GM23338 (cell line): ENCODE results near the gene ZNF579. TPM values are rescaled to one million over a fixed set of nuclear protein-coding genes. Genes with fewer than 3 reads are reported as not detected.
A peak's percentile ranks its signal among the peaks of the same experiment; 100 is the strongest.

ENCODE experiments used
- ATAC-seq: fragments of 200-7000 bp; cut with Tn5 transposase; 3 replicates; pipeline ENCODE4 v1.9.1; 2020
- DNase-seq: peaks from one replicate; pipeline ENCODE4 v3.0.0-alpha.2; 2015; ENCODE audit warnings: low spot score
- H2AFZ ChIP-seq: fragments of 200-600 bp; sonication (generic); 2 replicates; pipeline ENCODE4 v1.8.0; 2016; ENCODE audit warnings: antibody characterized with exemption, mild to moderate bottlenecking, moderate library complexity
- H3F3A ChIP-seq: fragments of 200-600 bp; sonication (generic); replicated peaks from 2 replicates; pipeline ENCODE4 v1.8.0; 2017; ENCODE audit warnings: antibody characterized with exemption, mixed run types, low read depth
- H3K27ac ChIP-seq: fragments of 200-600 bp; sonication (generic); 2 replicates; pipeline ENCODE4 v1.6.1; 2016; ENCODE audit warnings: low read depth
- H3K27me3 ChIP-seq: fragments of 200-600 bp; sonication (generic); 2 replicates; pipeline ENCODE4 v1.8.0; 2016; ENCODE audit warnings: mild to moderate bottlenecking, mixed run types, moderate library complexity; ENCODE audit not compliant: insufficient read depth
- H3K36me3 ChIP-seq: fragments of 200-600 bp; sonication (generic); 2 replicates; pipeline ENCODE4 v1.8.0; 2016; ENCODE audit warnings: mild to moderate bottlenecking; ENCODE audit not compliant: insufficient read depth
- H3K4me1 ChIP-seq: fragments of 200-600 bp; sonication (generic); 2 replicates; pipeline ENCODE4 v1.8.0; 2016; ENCODE audit warnings: mild to moderate bottlenecking, moderate library complexity; ENCODE audit not compliant: insufficient read depth
- H3K4me2 ChIP-seq: fragments of 200-600 bp; sonication (generic); 2 replicates; pipeline ENCODE4 v1.7.1; 2017; ENCODE audit warnings: mixed run types
- H3K4me3 ChIP-seq: fragments of 200-600 bp; sonication (generic); 2 replicates; pipeline ENCODE4 v1.6.1; 2016; ENCODE audit warnings: mixed run types
- H3K79me2 ChIP-seq: fragments of 200-600 bp; sonication (generic); replicated peaks from 2 replicates; pipeline ENCODE4 v1.8.0; 2017; ENCODE audit warnings: mild to moderate bottlenecking; ENCODE audit not compliant: insufficient read depth
- H3K9me2 ChIP-seq: fragments of 200-600 bp; sonication (generic); 2 replicates; pipeline ENCODE4 v1.8.0; 2017; ENCODE audit not compliant: insufficient read depth
- H4K20me1 ChIP-seq: fragments of 200-600 bp; sonication (generic); replicated peaks from 2 replicates; pipeline ENCODE4 v1.8.0; 2017; ENCODE audit warnings: mild to moderate bottlenecking; ENCODE audit not compliant: insufficient read depth
- H3K27ac Mint-ChIP-seq: 2 replicates; pipeline ENCODE4 v1.8.0; 2020; ENCODE audit warnings: inconsistent platforms, mild to moderate bottlenecking, moderate library complexity, mixed read lengths
- H3K27me3 Mint-ChIP-seq: 3 replicates; pipeline ENCODE4 v1.8.0; 2022; ENCODE audit warnings: low read depth, mild to moderate bottlenecking, moderate library complexity, mixed read lengths, inconsistent platforms; ENCODE audit not compliant: insufficient read depth, poor library complexity
- H3K36me3 Mint-ChIP-seq: 3 replicates; pipeline ENCODE4 v1.8.0; 2021; ENCODE audit warnings: low read depth, mild to moderate bottlenecking, inconsistent platforms, moderate library complexity, mixed read lengths
- H3K4me1 Mint-ChIP-seq: 3 replicates; pipeline ENCODE4 v1.8.0; 2020; ENCODE audit warnings: mild to moderate bottlenecking, inconsistent platforms, mixed read lengths
- H3K4me3 Mint-ChIP-seq: 3 replicates; pipeline ENCODE4 v1.8.0; 2021; ENCODE audit warnings: moderate library complexity, mild to moderate bottlenecking, inconsistent platforms, mixed read lengths
- H3K9me3 Mint-ChIP-seq: 3 replicates; pipeline ENCODE4 v1.8.0; 2020; ENCODE audit warnings: moderate library complexity, mild to moderate bottlenecking, inconsistent platforms, mixed read lengths
- CREB1 ChIP-seq: fragments of 250-450 bp; sonication (Bioruptor Pico); IDR thresholded peaks from 2 replicates; pipeline ENCODE4 v1.5.0; 2020; ENCODE audit warnings: low read depth, mild to moderate bottlenecking, moderate library complexity
- EZH2 ChIP-seq: fragments of 200-600 bp; sonication (generic); IDR thresholded peaks from one replicate; pipeline ENCODE4 v1.8.0; 2017; ENCODE audit warnings: antibody characterized with exemption, mild to moderate bottlenecking, low read depth; ENCODE audit not compliant: unreplicated experiment
- EZH2phosphoT487 ChIP-seq: fragments of 200-600 bp; sonication (generic); IDR thresholded peaks from one replicate; pipeline ENCODE4 v1.8.1; 2018; ENCODE audit warnings: antibody characterized with exemption; ENCODE audit not compliant: unreplicated experiment
- JUNB ChIP-seq: IDR thresholded peaks from one replicate; pipeline ENCODE4 v1.6.1; 2016; ENCODE audit warnings: antibody characterized with exemption; ENCODE audit not compliant: unreplicated experiment
- NANOG ChIP-seq: IDR thresholded peaks from 2 replicates; pipeline ENCODE4 v1.6.1; 2016; ENCODE audit warnings: antibody characterized with exemption, borderline replicate concordance
- POLR2AphosphoS5 ChIP-seq: IDR thresholded peaks from 2 replicates; pipeline ENCODE4 v1.6.1; 2016; ENCODE audit warnings: antibody characterized with exemption, low read depth
- STAT1 ChIP-seq: IDR thresholded peaks from one replicate; pipeline ENCODE4 v1.6.1; 2016; ENCODE audit warnings: antibody characterized with exemption; ENCODE audit not compliant: unreplicated experiment
- ZNF114 ChIP-seq: fragments of 250-450 bp; sonication (Bioruptor Pico); IDR thresholded peaks from 2 replicates; pipeline ENCODE4 v1.5.0; 2020; ENCODE audit warnings: mild to moderate bottlenecking, moderate library complexity
- ZNF331 ChIP-seq: fragments of 250-450 bp; sonication (Bioruptor Pico); IDR thresholded peaks from 2 replicates; pipeline ENCODE4 v1.5.0; 2020; ENCODE audit warnings: low read depth, mild to moderate bottlenecking, moderate library complexity
- polyA plus RNA-seq: library from polyadenylated mRNA; unstranded; fragments of >200 nt; fragmentation: Nextera tagmentation; extraction: Ambion mirVana; gene quantifications from 2 replicates; pipeline ENCODE4 v1.2.1, GENCODE V29; 2016
- total RNA-seq: library from RNA; depleted of rRNA; stranded (reverse); fragments of >200 nt; shearing (Covaris generic); gene quantifications from 2 replicates; pipeline ENCODE4 v1.2.3, GENCODE V29; 2014
- TF ChIP-seq, protein P1 (sequence below), 2 experiments: fragments of 200-600 bp in 1 of 2; sonication (generic) in 1 of 2; conservative IDR thresholded peaks; 2 replicates each; pipeline versions ENCODE4 v1.5.1 to v1.6.1; 2016 to 2017; ENCODE audit warnings: antibody characterized with exemption in 2 of 2, low read depth in 2 of 2, mild to moderate bottlenecking in 2 of 2, moderate library complexity in 1 of 2
- TF ChIP-seq, protein P2 (sequence below): IDR thresholded peaks from one replicate; pipeline ENCODE4 v1.6.1; 2018; ENCODE audit warnings: antibody characterized with exemption; ENCODE audit not compliant: unreplicated experiment
- TF ChIP-seq, protein P3 (sequence below): IDR thresholded peaks from 2 replicates; pipeline ENCODE4 v1.6.1; 2016; ENCODE audit warnings: antibody characterized with exemption
- TF ChIP-seq, protein P4 (sequence below): fragments of 250-450 bp; sonication (Bioruptor Pico); IDR thresholded peaks from 2 replicates; pipeline ENCODE4 v1.5.0; 2020; ENCODE audit warnings: mild to moderate bottlenecking, moderate library complexity

Gene ZNF579
- total and polyA plus RNA-seq, 2 experiments from 2014 or later, result 7.3 to 12.2 TPM

DNA sequence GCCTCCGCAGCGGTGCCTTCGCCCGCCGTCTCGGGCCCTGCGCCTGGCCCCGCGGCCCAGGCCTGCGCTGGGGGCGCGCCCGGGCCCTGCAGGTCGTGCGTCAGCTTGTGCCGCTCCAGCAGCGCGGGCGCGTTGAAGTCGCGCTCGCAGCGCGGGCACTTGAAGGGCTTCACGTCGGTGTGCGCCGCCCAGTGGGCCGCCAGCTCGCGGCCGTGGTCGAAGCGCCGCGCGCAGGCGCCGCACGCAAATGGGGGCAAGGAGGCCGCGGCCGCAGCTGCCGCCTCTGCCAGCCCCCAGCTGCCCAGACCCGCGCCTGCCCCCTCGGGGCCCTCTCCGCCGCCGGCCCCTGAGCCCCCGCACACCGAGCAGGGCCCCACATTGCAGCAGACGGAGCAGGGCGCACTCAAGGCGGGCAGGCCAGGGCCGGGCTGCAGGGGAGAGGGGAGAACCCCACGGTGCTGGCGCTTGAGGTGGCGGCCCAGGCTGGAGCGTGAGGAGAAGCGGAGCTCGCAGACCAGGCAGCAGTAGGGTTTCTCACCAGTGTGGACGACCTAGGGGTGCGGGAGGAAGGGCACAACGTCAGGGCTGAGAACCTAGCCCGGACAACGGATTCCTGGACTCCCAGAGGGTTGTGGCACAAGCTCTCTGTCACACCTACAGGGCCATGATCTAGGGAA is 12.6 kb upstream of the ZNF579 start:
- H3K79me2 ChIP-seq, result no peaks in the 10 kb centered on the region
- Mint-ChIP-seq H3K27me3 (peaks cover 17% of the 10 kb centered on the region), H3K27ac (no peak overlapping the region), H3K9me3 (no peaks in the 10 kb centered on the region; the same call in 1 of the 3 replicates), H3K4me1 (peaks cover 31% of the 10 kb centered on the region), H3K4me3 (peak overlapping the region; percentile 55), H3K36me3 (peaks cover 41% of the 10 kb centered on the region)
- H2AFZ ChIP-seq, result peak overlapping the region; percentile 93
- peak; percentile 64 for ATAC-seq
- no peak for TF ChIP-seq EZH2phosphoT487
- TF ChIP-seq STAT1, result no peak
- TF ChIP-seq, protein P1, sequence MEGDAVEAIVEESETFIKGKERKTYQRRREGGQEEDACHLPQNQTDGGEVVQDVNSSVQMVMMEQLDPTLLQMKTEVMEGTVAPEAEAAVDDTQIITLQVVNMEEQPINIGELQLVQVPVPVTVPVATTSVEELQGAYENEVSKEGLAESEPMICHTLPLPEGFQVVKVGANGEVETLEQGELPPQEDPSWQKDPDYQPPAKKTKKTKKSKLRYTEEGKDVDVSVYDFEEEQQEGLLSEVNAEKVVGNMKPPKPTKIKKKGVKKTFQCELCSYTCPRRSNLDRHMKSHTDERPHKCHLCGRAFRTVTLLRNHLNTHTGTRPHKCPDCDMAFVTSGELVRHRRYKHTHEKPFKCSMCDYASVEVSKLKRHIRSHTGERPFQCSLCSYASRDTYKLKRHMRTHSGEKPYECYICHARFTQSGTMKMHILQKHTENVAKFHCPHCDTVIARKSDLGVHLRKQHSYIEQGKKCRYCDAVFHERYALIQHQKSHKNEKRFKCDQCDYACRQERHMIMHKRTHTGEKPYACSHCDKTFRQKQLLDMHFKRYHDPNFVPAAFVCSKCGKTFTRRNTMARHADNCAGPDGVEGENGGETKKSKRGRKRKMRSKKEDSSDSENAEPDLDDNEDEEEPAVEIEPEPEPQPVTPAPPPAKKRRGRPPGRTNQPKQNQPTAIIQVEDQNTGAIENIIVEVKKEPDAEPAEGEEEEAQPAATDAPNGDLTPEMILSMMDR (conservative IDR thresholded peaks at IDR 0.05; ENCODE audit: low read depth in 2 of 2), result peak in 1 of 2 experiments; percentile 30; a peak in 1 of 4 replicates
- TF ChIP-seq, protein P2, sequence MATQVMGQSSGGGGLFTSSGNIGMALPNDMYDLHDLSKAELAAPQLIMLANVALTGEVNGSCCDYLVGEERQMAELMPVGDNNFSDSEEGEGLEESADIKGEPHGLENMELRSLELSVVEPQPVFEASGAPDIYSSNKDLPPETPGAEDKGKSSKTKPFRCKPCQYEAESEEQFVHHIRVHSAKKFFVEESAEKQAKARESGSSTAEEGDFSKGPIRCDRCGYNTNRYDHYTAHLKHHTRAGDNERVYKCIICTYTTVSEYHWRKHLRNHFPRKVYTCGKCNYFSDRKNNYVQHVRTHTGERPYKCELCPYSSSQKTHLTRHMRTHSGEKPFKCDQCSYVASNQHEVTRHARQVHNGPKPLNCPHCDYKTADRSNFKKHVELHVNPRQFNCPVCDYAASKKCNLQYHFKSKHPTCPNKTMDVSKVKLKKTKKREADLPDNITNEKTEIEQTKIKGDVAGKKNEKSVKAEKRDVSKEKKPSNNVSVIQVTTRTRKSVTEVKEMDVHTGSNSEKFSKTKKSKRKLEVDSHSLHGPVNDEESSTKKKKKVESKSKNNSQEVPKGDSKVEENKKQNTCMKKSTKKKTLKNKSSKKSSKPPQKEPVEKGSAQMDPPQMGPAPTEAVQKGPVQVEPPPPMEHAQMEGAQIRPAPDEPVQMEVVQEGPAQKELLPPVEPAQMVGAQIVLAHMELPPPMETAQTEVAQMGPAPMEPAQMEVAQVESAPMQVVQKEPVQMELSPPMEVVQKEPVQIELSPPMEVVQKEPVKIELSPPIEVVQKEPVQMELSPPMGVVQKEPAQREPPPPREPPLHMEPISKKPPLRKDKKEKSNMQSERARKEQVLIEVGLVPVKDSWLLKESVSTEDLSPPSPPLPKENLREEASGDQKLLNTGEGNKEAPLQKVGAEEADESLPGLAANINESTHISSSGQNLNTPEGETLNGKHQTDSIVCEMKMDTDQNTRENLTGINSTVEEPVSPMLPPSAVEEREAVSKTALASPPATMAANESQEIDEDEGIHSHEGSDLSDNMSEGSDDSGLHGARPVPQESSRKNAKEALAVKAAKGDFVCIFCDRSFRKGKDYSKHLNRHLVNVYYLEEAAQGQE, result no peak
- no peak for TF ChIP-seq NANOG
- TF ChIP-seq, protein P3, sequence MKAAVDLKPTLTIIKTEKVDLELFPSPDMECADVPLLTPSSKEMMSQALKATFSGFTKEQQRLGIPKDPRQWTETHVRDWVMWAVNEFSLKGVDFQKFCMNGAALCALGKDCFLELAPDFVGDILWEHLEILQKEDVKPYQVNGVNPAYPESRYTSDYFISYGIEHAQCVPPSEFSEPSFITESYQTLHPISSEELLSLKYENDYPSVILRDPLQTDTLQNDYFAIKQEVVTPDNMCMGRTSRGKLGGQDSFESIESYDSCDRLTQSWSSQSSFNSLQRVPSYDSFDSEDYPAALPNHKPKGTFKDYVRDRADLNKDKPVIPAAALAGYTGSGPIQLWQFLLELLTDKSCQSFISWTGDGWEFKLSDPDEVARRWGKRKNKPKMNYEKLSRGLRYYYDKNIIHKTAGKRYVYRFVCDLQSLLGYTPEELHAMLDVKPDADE, result no peak
- TF ChIP-seq JUNB, result no peak
- peak; percentile 34; the same call in 1 of the 2 replicates for TF ChIP-seq CREB1 (CRISPR knock-in tag)
- TF ChIP-seq ZNF114, result no peak
- TF ChIP-seq, protein P4, sequence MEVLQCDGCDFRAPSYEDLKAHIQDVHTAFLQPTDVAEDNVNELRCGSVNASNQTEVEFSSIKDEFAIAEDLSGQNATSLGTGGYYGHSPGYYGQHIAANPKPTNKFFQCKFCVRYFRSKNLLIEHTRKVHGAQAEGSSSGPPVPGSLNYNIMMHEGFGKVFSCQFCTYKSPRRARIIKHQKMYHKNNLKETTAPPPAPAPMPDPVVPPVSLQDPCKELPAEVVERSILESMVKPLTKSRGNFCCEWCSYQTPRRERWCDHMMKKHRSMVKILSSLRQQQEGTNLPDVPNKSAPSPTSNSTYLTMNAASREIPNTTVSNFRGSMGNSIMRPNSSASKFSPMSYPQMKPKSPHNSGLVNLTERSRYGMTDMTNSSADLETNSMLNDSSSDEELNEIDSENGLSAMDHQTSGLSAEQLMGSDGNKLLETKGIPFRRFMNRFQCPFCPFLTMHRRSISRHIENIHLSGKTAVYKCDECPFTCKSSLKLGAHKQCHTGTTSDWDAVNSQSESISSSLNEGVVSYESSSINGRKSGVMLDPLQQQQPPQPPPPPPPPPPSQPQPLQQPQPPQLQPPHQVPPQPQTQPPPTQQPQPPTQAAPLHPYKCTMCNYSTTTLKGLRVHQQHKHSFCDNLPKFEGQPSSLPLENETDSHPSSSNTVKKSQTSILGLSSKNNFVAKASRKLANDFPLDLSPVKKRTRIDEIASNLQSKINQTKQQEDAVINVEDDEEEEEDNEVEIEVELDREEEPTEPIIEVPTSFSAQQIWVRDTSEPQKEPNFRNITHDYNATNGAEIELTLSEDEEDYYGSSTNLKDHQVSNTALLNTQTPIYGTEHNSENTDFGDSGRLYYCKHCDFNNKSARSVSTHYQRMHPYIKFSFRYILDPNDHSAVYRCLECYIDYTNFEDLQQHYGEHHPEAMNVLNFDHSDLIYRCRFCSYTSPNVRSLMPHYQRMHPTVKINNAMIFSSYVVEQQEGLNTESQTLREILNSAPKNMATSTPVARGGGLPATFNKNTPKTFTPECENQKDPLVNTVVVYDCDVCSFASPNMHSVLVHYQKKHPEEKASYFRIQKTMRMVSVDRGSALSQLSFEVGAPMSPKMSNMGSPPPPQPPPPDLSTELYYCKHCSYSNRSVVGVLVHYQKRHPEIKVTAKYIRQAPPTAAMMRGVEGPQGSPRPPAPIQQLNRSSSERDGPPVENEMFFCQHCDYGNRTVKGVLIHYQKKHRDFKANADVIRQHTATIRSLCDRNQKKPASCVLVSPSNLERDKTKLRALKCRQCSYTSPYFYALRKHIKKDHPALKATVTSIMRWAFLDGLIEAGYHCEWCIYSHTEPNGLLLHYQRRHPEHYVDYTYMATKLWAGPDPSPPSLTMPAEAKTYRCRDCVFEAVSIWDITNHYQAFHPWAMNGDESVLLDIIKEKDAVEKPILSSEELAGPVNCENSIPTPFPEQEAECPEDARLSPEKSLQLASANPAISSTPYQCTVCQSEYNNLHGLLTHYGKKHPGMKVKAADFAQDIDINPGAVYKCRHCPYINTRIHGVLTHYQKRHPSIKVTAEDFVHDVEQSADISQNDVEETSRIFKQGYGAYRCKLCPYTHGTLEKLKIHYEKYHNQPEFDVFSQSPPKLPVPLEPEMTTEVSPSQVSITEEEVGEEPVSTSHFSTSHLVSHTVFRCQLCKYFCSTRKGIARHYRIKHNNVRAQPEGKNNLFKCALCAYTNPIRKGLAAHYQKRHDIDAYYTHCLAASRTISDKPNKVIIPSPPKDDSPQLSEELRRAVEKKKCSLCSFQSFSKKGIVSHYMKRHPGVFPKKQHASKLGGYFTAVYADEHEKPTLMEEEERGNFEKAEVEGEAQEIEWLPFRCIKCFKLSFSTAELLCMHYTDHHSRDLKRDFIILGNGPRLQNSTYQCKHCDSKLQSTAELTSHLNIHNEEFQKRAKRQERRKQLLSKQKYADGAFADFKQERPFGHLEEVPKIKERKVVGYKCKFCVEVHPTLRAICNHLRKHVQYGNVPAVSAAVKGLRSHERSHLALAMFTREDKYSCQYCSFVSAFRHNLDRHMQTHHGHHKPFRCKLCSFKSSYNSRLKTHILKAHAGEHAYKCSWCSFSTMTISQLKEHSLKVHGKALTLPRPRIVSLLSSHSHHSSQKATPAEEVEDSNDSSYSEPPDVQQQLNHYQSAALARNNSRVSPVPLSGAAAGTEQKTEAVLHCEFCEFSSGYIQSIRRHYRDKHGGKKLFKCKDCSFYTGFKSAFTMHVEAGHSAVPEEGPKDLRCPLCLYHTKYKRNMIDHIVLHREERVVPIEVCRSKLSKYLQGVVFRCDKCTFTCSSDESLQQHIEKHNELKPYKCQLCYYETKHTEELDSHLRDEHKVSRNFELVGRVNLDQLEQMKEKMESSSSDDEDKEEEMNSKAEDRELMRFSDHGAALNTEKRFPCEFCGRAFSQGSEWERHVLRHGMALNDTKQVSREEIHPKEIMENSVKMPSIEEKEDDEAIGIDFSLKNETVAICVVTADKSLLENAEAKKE (CRISPR knock-in tag), result no peak
- no peak for TF ChIP-seq EZH2
- TF ChIP-seq POLR2AphosphoS5, result peak; percentile 23; the same call in 1 of the 2 replicates
- no peak for TF ChIP-seq ZNF331 (CRISPR knock-in tag)
- H3F3A ChIP-seq, result peaks cover 29% of the 10 kb centered on the region
- H3K36me3 ChIP-seq, result 0 out of 2 replicates have a peak, but pooled peaks cover 3% of the 10 kb centered on the region
- peak overlapping the region; percentile 77 for H3K4me2 ChIP-seq
- H4K20me1 ChIP-seq, result no peaks in the 10 kb centered on the region
- DNase-seq, result peak; percentile 88
- peaks cover 32% of the 10 kb centered on the region for H3K27me3 ChIP-seq
- H3K4me1 ChIP-seq, result peaks cover 11% of the 10 kb centered on the region
- H3K27ac ChIP-seq, result no peak overlapping the region
- H3K9me2 ChIP-seq, result no peaks in the 10 kb centered on the region
- H3K4me3 ChIP-seq, result peak overlapping the region; percentile 51
